ENCODE measurements around the gene VN1R2.
"Not testable (repeated sequence)": the region's sequence is repeated elsewhere in the genome, so short reads cannot be mapped to it uniquely, and the experiment has no call there.

VN1R2 gene

DNA sequence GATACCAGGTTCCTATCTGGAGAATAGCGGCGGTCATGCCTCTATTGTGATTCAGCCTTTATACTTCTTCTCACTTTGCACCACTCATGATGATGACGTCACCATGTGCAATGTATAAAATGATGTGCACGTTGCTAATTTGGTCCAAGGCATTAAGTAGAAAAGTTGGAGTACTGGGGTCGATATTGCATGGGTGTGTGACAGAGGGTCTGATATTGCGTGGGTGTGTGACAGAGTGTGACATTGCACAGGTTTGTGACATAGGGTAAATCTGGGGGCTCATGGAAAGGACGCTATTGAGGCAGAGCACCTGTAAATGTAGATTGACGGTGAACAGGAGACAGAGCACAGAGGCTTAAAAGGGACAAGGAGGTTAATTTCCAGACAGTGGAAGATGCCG is 14.0 kb downstream of the VN1R2 start:
- TF ChIP-seq PAX5 (IDR thresholded peaks at IDR 0.05; ENCODE audit: insufficient read depth, low read length, severe bottlenecking): no peak
- TF ChIP-seq POLR2A (IDR thresholded peaks at IDR 0.05; ENCODE audit: low read depth, low read length): no peak
- TF ChIP-seq POLR2AphosphoS5 (IDR thresholded peaks at IDR 0.05; ENCODE audit: low read depth, low read length): no peak
- TF ChIP-seq POU2F2 (IDR thresholded peaks at IDR 0.05; ENCODE audit: low read depth, low read length): no peak
- no peak for TF ChIP-seq TAF1 (IDR thresholded peaks at IDR 0.05; ENCODE audit: low read depth, low read length)
- TF ChIP-seq SPI1 (IDR thresholded peaks at IDR 0.05; ENCODE audit: low read depth, low read length): no peak
- DNase-seq (ENCODE audit: insufficient read length, low spot score): no peak
- FAIRE-seq: no peak

- FAIRE-seq: no peak
- TF ChIP-seq POLR2A (IDR thresholded peaks at IDR 0.05; ENCODE audit: low read depth, low read length) (no peak), PAX5 (IDR thresholded peaks at IDR 0.05; ENCODE audit: insufficient read depth, low read length, severe bottlenecking) (no peak), TAF1 (IDR thresholded peaks at IDR 0.05; ENCODE audit: low read depth, low read length) (no peak), POLR2AphosphoS5 (IDR thresholded peaks at IDR 0.05; ENCODE audit: low read depth, low read length) (no peak), POU2F2 (IDR thresholded peaks at IDR 0.05; ENCODE audit: low read depth, low read length) (no peak), SPI1 (IDR thresholded peaks at IDR 0.05; ENCODE audit: low read depth, low read length) (no peak)
Observed at GRCh38 chr19:53275480-53275879, 17.4 kb downstream of the VN1R2 start.

GRCh38 chr19:53281947-53282346 is 23.9 kb downstream of the VN1R2 start:
- not testable (repeated sequence) for DNase-seq (ENCODE audit: insufficient read length, low spot score); FAIRE-seq

More at GRCh38 chr19:53275480-53275879, 17.4 kb downstream of the VN1R2 start:
- no peak for DNase-seq (ENCODE audit: insufficient read length, low spot score)

DNA sequence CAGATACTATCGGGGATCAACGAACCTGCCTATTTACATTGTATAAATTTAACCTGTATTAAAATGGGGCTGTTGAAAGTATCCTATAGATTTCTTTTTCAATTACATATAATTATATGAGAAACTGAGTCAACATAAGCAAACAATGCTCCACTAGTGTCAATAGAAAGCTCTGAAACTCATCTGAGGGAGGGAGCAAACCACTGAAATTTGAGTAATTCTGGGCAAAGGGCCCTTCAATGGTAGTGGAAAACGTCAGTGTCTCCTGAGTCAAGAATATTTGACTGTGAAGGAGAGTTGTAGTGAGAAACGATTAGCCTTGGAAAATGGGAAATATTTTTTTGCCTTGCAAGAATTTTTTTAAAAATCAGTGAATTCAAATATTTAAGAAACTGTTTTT is 27.0 kb downstream of the VN1R2 start:
- FAIRE-seq (no peak), DNase-seq (ENCODE audit: insufficient read length, low spot score) (no peak)
- TF ChIP-seq TAF1 (IDR thresholded peaks at IDR 0.05; ENCODE audit: low read depth, low read length) (no peak), POU2F2 (IDR thresholded peaks at IDR 0.05; ENCODE audit: low read depth, low read length) (no peak), POLR2AphosphoS5 (IDR thresholded peaks at IDR 0.05; ENCODE audit: low read depth, low read length) (no peak), POLR2A (IDR thresholded peaks at IDR 0.05; ENCODE audit: low read depth, low read length) (no peak), SPI1 (IDR thresholded peaks at IDR 0.05; ENCODE audit: low read depth, low read length) (no peak), PAX5 (IDR thresholded peaks at IDR 0.05; ENCODE audit: insufficient read depth, low read length, severe bottlenecking) (no peak)

- DNase-seq (ENCODE audit: insufficient read length, low spot score) (no peak), FAIRE-seq (no peak)
- TF ChIP-seq POLR2A (IDR thresholded peaks at IDR 0.05; ENCODE audit: low read depth, low read length) (no peak), PAX5 (IDR thresholded peaks at IDR 0.05; ENCODE audit: insufficient read depth, low read length, severe bottlenecking) (no peak), TAF1 (IDR thresholded peaks at IDR 0.05; ENCODE audit: low read depth, low read length) (no peak)
Observed at GRCh38 chr19:53290758-53291549, 32.9 kb downstream of the VN1R2 start.

DNA sequence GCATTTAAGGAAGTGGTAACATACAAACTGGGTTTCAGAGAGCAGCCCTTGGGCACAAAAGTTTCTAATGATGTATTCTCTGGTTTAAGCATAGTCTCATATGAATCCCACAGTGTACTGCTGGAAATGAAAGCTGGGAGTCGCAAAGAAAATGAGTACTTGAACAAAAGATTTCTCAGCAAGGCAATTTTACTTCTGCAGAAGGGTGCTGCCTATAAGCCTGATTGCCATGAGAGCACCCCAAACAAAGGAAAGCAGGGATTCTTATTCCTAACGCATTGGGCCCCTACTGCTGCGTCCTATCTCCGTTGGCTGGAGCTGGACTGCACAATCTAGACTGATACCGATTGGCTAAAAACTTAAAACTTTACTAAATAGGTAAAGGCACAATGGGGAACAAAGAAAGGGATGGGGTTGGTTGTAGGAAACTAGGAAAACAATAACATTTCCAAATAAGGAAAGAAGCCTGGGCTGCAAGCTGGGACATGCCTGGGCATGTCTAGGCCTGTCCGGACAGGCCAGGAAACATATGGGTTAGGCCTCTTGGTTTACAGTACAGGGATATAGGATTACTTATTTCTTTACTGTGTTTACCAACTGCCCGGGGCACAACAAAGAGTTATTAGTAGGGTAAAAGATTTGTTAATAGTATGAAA is 36.8 kb downstream of the VN1R2 start:
- no peak for FAIRE-seq
- no peak for DNase-seq (ENCODE audit: insufficient read length, low spot score)
- TF ChIP-seq POU2F2 (IDR thresholded peaks at IDR 0.05; ENCODE audit: low read depth, low read length) (no peak), POLR2AphosphoS5 (IDR thresholded peaks at IDR 0.05; ENCODE audit: low read depth, low read length) (no peak), SPI1 (IDR thresholded peaks at IDR 0.05; ENCODE audit: low read depth, low read length) (no peak), PAX5 (IDR thresholded peaks at IDR 0.05; ENCODE audit: insufficient read depth, low read length, severe bottlenecking) (no peak), POLR2A (IDR thresholded peaks at IDR 0.05; ENCODE audit: low read depth, low read length) (no peak), TAF1 (IDR thresholded peaks at IDR 0.05; ENCODE audit: low read depth, low read length) (no peak)

GRCh38 chr19:53301341-53301740 is 43.2 kb downstream of the VN1R2 start:
- not testable (repeated sequence) for DNase-seq (ENCODE audit: insufficient read length, low spot score); FAIRE-seq

DNA sequence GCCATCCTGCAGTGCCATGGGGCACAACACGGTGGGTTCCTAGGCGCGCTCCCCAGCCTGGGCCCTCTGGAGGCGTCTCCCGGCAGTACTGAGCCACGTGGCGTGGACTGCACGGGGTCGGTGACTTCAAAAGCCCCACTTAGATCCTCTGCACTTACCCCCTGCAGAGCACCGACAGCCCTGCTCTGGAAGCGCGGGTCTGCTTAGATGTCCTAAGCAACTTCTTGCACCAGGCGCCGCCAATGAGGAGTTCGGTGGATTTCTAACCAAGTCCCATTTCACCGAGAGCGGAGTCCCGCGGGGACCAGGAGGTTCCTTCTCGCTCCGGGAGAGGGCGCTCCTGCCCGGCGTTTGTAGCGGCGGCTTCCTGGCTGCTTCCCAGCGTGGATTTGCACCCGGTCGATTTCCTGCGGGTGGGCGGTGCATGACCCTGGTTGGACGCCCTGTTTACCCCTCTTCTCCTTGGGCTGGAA is 50.3 kb downstream of the VN1R2 start:
- FAIRE-seq: no peak
- TF ChIP-seq TAF1 (IDR thresholded peaks at IDR 0.05; ENCODE audit: low read depth, low read length) (no peak), POU2F2 (IDR thresholded peaks at IDR 0.05; ENCODE audit: low read depth, low read length) (no peak), PAX5 (IDR thresholded peaks at IDR 0.05; ENCODE audit: insufficient read depth, low read length, severe bottlenecking) (no peak), SPI1 (IDR thresholded peaks at IDR 0.05; ENCODE audit: low read depth, low read length) (no peak), POLR2AphosphoS5 (IDR thresholded peaks at IDR 0.05; ENCODE audit: low read depth, low read length) (no peak), POLR2A (IDR thresholded peaks at IDR 0.05; ENCODE audit: low read depth, low read length) (no peak)
- no peak for DNase-seq (ENCODE audit: insufficient read length, low spot score)
